ENCODE results near the gene MRAS. TPM values are rescaled to one million over a fixed set of nuclear protein-coding genes. Genes with fewer than 3 reads are reported as not detected.

The MRAS gene
- total and polyA plus RNA-seq, 2 experiments from 2014 or later = 16.5 to 17.9 TPM

GRCh38 chr3:138443521-138444503, 95.4 kb downstream of the MRAS start:
- no peak overlapping the region for H3K4me3 ChIP-seq
- WGBS (ENCODE audit: low lambda C conversion rate, missing lambda C conversion rate) = 87% methylated on average over 14 of the region's 14 CpGs
- H3K27me3 ChIP-seq = no peaks in the 10 kb centered on the region
- H4K20me1 ChIP-seq (ENCODE audit: insufficient read depth, poor library complexity, severe bottlenecking) = no peaks in the 10 kb centered on the region
- DNase-seq (ENCODE audit: low spot score) = no peak
- no peak overlapping the region for H3K4me2 ChIP-seq
- no peaks in the 10 kb centered on the region for H3K9me3 ChIP-seq (ENCODE audit: low read depth)
- TF ChIP-seq EZH2phosphoT487 (IDR thresholded peaks at IDR 0.05; ENCODE audit: low read depth, severe bottlenecking, unreplicated experiment) (no peak), EZH2 (IDR thresholded peaks at IDR 0.05; ENCODE audit: borderline replicate concordance) (no peak)
- TF ChIP-seq, protein P1, sequence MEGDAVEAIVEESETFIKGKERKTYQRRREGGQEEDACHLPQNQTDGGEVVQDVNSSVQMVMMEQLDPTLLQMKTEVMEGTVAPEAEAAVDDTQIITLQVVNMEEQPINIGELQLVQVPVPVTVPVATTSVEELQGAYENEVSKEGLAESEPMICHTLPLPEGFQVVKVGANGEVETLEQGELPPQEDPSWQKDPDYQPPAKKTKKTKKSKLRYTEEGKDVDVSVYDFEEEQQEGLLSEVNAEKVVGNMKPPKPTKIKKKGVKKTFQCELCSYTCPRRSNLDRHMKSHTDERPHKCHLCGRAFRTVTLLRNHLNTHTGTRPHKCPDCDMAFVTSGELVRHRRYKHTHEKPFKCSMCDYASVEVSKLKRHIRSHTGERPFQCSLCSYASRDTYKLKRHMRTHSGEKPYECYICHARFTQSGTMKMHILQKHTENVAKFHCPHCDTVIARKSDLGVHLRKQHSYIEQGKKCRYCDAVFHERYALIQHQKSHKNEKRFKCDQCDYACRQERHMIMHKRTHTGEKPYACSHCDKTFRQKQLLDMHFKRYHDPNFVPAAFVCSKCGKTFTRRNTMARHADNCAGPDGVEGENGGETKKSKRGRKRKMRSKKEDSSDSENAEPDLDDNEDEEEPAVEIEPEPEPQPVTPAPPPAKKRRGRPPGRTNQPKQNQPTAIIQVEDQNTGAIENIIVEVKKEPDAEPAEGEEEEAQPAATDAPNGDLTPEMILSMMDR (IDR thresholded peaks at IDR 0.05; ENCODE audit: poor library complexity) = no peak
- H3K36me3 ChIP-seq (replicated peaks; ENCODE audit: insufficient read depth, low read depth) = no peaks in the 10 kb centered on the region
- H3K27ac ChIP-seq = no peak overlapping the region
- peaks cover 11% of the 10 kb centered on the region for H3K4me1 ChIP-seq (ENCODE audit: insufficient read depth)
- no peak overlapping the region for H2AFZ ChIP-seq
- H3K9me2 ChIP-seq (replicated peaks; ENCODE audit: insufficient read depth) = no peaks in the 10 kb centered on the region
- no peaks in the 10 kb centered on the region for H3K79me2 ChIP-seq

- Histone ChIP-seq H4K20me1 (ENCODE audit: insufficient read depth, poor library complexity, severe bottlenecking) (no peaks in the 10 kb centered on the region), H3K4me2 (no peak overlapping the region), H3K36me3 (replicated peaks; ENCODE audit: insufficient read depth, low read depth) (no peaks in the 10 kb centered on the region), H3K9me2 (replicated peaks; ENCODE audit: insufficient read depth) (no peaks in the 10 kb centered on the region), H2AFZ (no peak overlapping the region), H3K79me2 (no peaks in the 10 kb centered on the region), H3K27ac (no peak overlapping the region), H3K4me1 (ENCODE audit: insufficient read depth) (peaks cover 11% of the 10 kb centered on the region), H3K4me3 (no peak overlapping the region), H3K27me3 (no peaks in the 10 kb centered on the region), H3K9me3 (ENCODE audit: low read depth) (no peaks in the 10 kb centered on the region)
- no peak for DNase-seq (ENCODE audit: low spot score)
- WGBS (ENCODE audit: low lambda C conversion rate, missing lambda C conversion rate) = 94% methylated on average over 7 of the region's 7 CpGs
- TF ChIP-seq, protein P1 (IDR thresholded peaks at IDR 0.05; ENCODE audit: poor library complexity) = no peak
- TF ChIP-seq EZH2 (IDR thresholded peaks at IDR 0.05; ENCODE audit: borderline replicate concordance) (no peak), EZH2phosphoT487 (IDR thresholded peaks at IDR 0.05; ENCODE audit: low read depth, severe bottlenecking, unreplicated experiment) (no peak)
Observed at GRCh38 chr3:138445236-138445635, 96.9 kb downstream of the MRAS start.

DNA sequence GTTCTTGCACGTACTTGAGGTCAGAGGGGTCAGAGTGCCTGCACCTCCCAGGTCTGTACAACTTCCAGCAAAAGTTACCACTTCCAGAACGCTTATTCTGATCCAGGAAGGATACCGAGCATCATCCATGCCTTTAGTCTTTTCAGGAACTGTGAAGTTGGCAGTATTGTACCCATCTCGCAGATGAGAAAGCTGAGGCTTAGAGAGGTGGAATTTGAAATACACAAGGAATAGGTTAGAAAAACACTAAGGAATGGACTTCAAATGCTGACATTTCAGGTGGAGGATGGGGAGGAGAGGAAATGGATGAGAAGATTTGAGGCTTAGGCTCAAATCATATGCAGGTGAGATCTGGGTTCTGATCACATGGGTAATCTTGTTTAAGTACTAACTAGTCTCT, 97.3 kb downstream of the MRAS start:
- TF ChIP-seq EZH2phosphoT487 (IDR thresholded peaks at IDR 0.05; ENCODE audit: low read depth, severe bottlenecking, unreplicated experiment) = no peak
- TF ChIP-seq, protein P1 (IDR thresholded peaks at IDR 0.05; ENCODE audit: poor library complexity) = no peak
- no peak for TF ChIP-seq EZH2 (IDR thresholded peaks at IDR 0.05; ENCODE audit: borderline replicate concordance)
- H3K9me2 ChIP-seq (replicated peaks; ENCODE audit: insufficient read depth) = no peaks in the 10 kb centered on the region
- no peak overlapping the region for H3K27ac ChIP-seq
- no peak overlapping the region for H3K4me2 ChIP-seq
- H3K4me1 ChIP-seq (ENCODE audit: insufficient read depth) = peaks cover 11% of the 10 kb centered on the region
- 91% methylated on average over 4 of the region's 4 CpGs for WGBS (ENCODE audit: low lambda C conversion rate, missing lambda C conversion rate)
- no peak overlapping the region for H2AFZ ChIP-seq
- H3K79me2 ChIP-seq = no peaks in the 10 kb centered on the region
- no peaks in the 10 kb centered on the region for H3K36me3 ChIP-seq (replicated peaks; ENCODE audit: insufficient read depth, low read depth)
- H3K27me3 ChIP-seq = no peaks in the 10 kb centered on the region
- H4K20me1 ChIP-seq (ENCODE audit: insufficient read depth, poor library complexity, severe bottlenecking) = no peaks in the 10 kb centered on the region
- no peak for DNase-seq (ENCODE audit: low spot score)
- H3K4me3 ChIP-seq = no peak overlapping the region
- no peaks in the 10 kb centered on the region for H3K9me3 ChIP-seq (ENCODE audit: low read depth)
